Measurements from ENCODE around the gene MMP2.

DNA sequence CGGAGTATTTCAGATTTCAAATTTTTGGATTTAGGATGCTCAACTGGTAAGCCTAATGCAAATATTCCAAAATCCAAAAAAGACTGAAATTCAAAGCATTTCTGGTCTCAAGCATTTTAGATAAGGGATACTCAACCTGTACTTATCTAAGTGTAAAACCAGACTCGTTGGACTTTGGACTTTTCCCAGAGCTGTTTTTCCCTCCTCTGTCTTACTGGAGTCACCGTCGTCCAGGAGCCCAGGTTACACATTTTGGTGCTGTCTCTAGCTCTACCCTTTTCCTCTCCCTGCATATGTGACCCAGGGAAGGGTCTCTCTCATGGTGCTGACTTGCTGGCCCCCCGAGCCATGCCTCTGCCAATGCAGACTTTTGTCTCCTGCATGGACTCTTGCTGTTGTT lies 46.0 kb upstream of the MMP2 start:
- TF ChIP-seq POLR2AphosphoS5 (IDR thresholded peaks at IDR 0.05; ENCODE audit: low read depth, low read length) (no peak), POLR2A (IDR thresholded peaks at IDR 0.05; ENCODE audit: low read depth, low read length) (no peak), TAF1 (IDR thresholded peaks at IDR 0.05; ENCODE audit: low read depth, low read length) (no peak), SPI1 (IDR thresholded peaks at IDR 0.05; ENCODE audit: low read depth, low read length) (no peak), POU2F2 (IDR thresholded peaks at IDR 0.05; ENCODE audit: low read depth, low read length) (no peak)

All from GM12891 (cell line).